Subcutaneous abdominal adipose tissue (tissue), 5 donors: ENCODE data around the gene TBC1D17.

Experiments used
- H3K27ac ChIP-seq: one replicate; pipeline ENCODE4 v1.7.0; 2013; ENCODE audit warnings: low read depth, mild to moderate bottlenecking, inconsistent platforms, low read length, moderate library complexity
- H3K27me3 ChIP-seq, 5 donors: one replicate each; pipeline ENCODE4 v1.7.0; 2013; ENCODE audit warnings: low read length in 5 of 5, inconsistent platforms in 1 of 5; ENCODE audit not compliant: control insufficient read depth in 5 of 5, insufficient read depth in 4 of 5
- H3K36me3 ChIP-seq, 5 donors: one replicate each; pipeline ENCODE4 v1.7.0; 2013; ENCODE audit warnings: low read length in 5 of 5; ENCODE audit not compliant: control insufficient read depth in 5 of 5, insufficient read depth in 5 of 5
- H3K4me1 ChIP-seq, 5 donors: one replicate each; pipeline ENCODE4 v1.7.0; 2013; ENCODE audit warnings: low read length in 5 of 5, mild to moderate bottlenecking in 3 of 5, moderate library complexity in 1 of 5; ENCODE audit not compliant: control insufficient read depth in 5 of 5, insufficient read depth in 5 of 5
- H3K4me3 ChIP-seq, 5 donors: one replicate each; pipeline ENCODE4 v1.7.0; 2013; ENCODE audit warnings: low read length in 5 of 5, low read depth in 1 of 5
- H3K9ac ChIP-seq, 5 donors: one replicate each; pipeline ENCODE4 v1.7.0; 2013; ENCODE audit warnings: low read length in 5 of 5, mild to moderate bottlenecking in 4 of 5, moderate library complexity in 3 of 5
- H3K9me3 ChIP-seq, 5 donors: one replicate each; pipeline ENCODE4 v1.7.0; 2013; ENCODE audit warnings: low read length in 5 of 5; ENCODE audit not compliant: control insufficient read depth in 5 of 5
- donor health status: healthy.
- donor health status: healthy.
- donor health status: healthy.
- donor health status: healthy.
- donor health status: healthy.

TBC1D17 gene

DNA sequence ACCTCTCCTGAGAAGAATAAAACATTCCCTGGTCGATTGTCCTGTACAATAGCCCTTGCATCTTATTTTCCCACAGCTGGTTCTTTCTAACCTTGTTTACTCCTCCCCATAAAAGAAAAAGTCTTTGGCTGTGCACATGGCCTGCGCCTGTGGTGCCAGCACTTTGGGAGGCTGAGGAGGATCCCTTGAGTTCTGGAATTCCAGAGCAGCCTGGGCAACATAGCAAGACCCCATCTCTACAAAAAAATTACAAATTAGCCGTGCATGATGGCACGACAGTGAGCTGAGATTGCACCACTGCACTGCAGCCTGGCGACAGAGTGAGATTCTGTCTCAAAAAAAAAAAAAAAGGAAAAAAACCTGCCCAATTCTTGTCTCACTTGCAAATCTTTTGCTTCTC, 59.0 kb downstream of the TBC1D17 start:
- H3K27ac ChIP-seq: no peak overlapping the region
- H3K36me3 ChIP-seq: peaks cover 0 to 5% (median 0%) of the 10 kb centered on the region in 5 donors
- peaks cover 0 to 9% (median 6%) of the 10 kb centered on the region in 5 donors for H3K4me1 ChIP-seq
- peaks cover 0 to 3% (median 0%) of the 10 kb centered on the region in 5 donors for H3K27me3 ChIP-seq
- H3K9ac ChIP-seq: no peak overlapping the region
- H3K9me3 ChIP-seq: no peaks in the 10 kb centered on the region
- no peak overlapping the region for H3K4me3 ChIP-seq

DNA sequence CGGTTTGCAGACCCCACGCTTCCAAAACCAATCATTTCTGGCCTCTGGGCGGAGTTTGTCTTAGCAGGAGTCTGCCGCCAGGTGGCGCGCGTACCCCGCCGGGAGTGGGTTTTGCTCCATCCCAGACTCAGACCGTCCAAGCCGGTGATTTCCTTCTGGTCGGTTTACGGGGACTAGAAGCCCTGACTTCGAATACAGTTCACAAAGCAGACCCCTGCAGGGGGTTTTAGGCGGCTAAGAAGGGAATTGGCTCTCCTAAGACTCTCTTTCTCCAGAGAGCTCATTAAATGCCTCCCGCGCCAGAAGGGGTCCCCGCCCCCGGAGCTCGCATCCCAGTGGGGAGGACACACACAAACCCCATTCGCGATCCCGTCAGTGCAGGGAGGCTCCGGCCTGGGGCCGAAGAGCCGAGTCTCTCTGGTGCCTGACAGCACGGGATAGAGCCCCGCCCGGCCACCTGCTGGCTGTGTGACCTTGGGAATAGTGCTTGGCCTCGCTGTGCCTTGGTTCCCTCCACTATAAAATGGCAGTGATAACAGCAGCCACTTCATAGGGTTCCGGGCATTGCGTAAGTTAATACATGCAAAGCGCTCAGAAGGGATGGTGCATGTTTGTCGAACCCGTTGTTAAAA, 60.4 kb downstream of the TBC1D17 start:
- H3K4me1 ChIP-seq: peaks cover 0 to 9% (median 6%) of the 10 kb centered on the region in 5 donors
- H3K9ac ChIP-seq: peak overlapping the region in 2 of 5 donors; percentile 26 to 47
- peak overlapping the region in 3 of 5 donors; percentile 22 to 50 (median 38) for H3K4me3 ChIP-seq
- no peak overlapping the region for H3K27ac ChIP-seq
- H3K36me3 ChIP-seq: peaks cover 0 to 2% (median 0%) of the 10 kb centered on the region in 5 donors
- H3K27me3 ChIP-seq: peaks cover 0 to 3% (median 0%) of the 10 kb centered on the region in 5 donors
- H3K9me3 ChIP-seq: no peaks in the 10 kb centered on the region
